GDM1 (cell line): Measurements from ENCODE around the gene NUP153.

Experiments
- DNase-seq: peaks from one replicate; lab custom pipeline; 2025; lab: John Stamatoyannopoulos, UW

NUP153 gene

GRCh38 chr6:17662585-17662984, 44.1 kb downstream of the NUP153 start:
- DNase-seq, result no peak

GRCh38 chr6:17656644-17657043, 50.1 kb downstream of the NUP153 start:
- no peak for DNase-seq

- DNase-seq, result no peak
Observed at GRCh38 chr6:17656092-17656491, 50.6 kb downstream of the NUP153 start.

GRCh38 chr6:17653198-17653882, 53.4 kb downstream of the NUP153 start:
- no peak for DNase-seq

- no peak for DNase-seq
Observed at GRCh38 chr6:17650656-17651309, 55.9 kb downstream of the NUP153 start.

GRCh38 chr6:17648745-17649144, 58.0 kb downstream of the NUP153 start:
- DNase-seq, result no peak

GRCh38 chr6:17640477-17640917, 66.2 kb downstream of the NUP153 start:
- no peak for DNase-seq

GRCh38 chr6:17638212-17638715, 68.5 kb downstream of the NUP153 start:
- DNase-seq, result no peak

- no peak for DNase-seq
Observed at GRCh38 chr6:17635568-17635967, 71.2 kb downstream of the NUP153 start.

GRCh38 chr6:17633465-17634188, 73.1 kb downstream of the NUP153 start:
- DNase-seq, result no peak

- DNase-seq, result no peak
Observed at GRCh38 chr6:17632934-17633333, 73.8 kb downstream of the NUP153 start.

GRCh38 chr6:17630511-17631073, 76.1 kb downstream of the NUP153 start:
- DNase-seq, result no peak

GRCh38 chr6:17629824-17630510, 76.8 kb downstream of the NUP153 start:
- DNase-seq, result no peak

- no peak for DNase-seq
Observed at GRCh38 chr6:17628873-17629272, 77.9 kb downstream of the NUP153 start.

- DNase-seq, result no peak
Observed at GRCh38 chr6:17624396-17624795, 82.3 kb downstream of the NUP153 start.

- DNase-seq, result no peak
Observed at GRCh38 chr6:17622144-17622543, 84.6 kb downstream of the NUP153 start.

GRCh38 chr6:17621003-17621402, 85.7 kb downstream of the NUP153 start:
- DNase-seq, result no peak

GRCh38 chr6:17615794-17616193, 90.9 kb downstream of the NUP153 start:
- DNase-seq, result no peak

GRCh38 chr6:17612048-17612447, 94.7 kb downstream of the NUP153 start:
- no peak for DNase-seq

GRCh38 chr6:17610835-17611234, 95.9 kb downstream of the NUP153 start:
- no peak for DNase-seq

GRCh38 chr6:17606606-17607005, 100.1 kb downstream of the NUP153 start:
- DNase-seq, result no peak

- DNase-seq, result no peak
Observed at GRCh38 chr6:17602888-17603287, 103.8 kb downstream of the NUP153 start.
